NB4 (cell line): ENCODE data around the gene VEGFB.

ENCODE experiments used
- MAX ChIP-seq: IDR thresholded peaks from 2 replicates; pipeline ENCODE4 v1.6.1; 2011; ENCODE audit warnings: low read depth, low read length
- MYC ChIP-seq: IDR thresholded peaks from 2 replicates; pipeline ENCODE4 v1.6.1; 2011; ENCODE audit warnings: low read depth, low read length
- POLR2A ChIP-seq: IDR thresholded peaks from 2 replicates; pipeline ENCODE4 v1.6.1; 2011; ENCODE audit warnings: mild to moderate bottlenecking; ENCODE audit not compliant: insufficient read length; ENCODE audit errors: extremely low read depth
- TF ChIP-seq, protein P1 (sequence below): IDR thresholded peaks from one replicate; pipeline ENCODE4 v1.5.1; 2012; ENCODE audit warnings: low read depth, low read length

DNA sequence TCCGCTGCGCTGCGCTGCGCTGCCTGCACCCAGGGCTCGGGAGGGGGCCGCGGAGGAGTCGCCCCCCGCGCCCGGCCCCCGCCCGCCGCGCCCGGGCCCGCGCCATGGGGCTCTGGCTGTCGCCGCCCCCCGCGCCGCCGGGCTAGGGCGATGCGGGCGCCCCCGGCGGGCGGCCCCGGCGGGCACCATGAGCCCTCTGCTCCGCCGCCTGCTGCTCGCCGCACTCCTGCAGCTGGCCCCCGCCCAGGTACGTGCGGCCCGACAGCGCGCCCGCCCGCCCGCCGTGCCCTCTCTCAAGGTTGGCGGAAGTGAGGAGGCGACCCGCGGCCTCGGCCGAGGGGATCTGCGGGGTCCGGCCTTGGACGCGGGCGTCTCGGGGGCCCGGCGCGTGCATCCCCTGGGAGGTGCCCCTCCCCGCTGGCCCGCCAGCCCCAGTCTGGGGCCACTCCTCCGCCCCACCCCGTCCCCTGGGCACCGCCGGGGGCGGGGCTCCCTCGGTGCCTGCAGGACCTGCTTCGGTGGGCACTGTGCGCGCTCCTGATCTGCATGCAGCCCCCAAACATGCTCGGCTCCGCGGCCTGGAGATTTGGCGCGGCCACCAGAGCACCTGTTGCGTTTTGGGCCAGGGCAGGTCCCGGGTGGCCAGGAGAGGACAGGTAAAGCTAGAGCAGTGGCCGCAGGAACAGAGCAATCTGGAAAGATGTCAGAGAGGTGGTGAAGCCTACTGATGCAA lies 429 bp downstream of the VEGFB start:
- TF ChIP-seq, protein P1, sequence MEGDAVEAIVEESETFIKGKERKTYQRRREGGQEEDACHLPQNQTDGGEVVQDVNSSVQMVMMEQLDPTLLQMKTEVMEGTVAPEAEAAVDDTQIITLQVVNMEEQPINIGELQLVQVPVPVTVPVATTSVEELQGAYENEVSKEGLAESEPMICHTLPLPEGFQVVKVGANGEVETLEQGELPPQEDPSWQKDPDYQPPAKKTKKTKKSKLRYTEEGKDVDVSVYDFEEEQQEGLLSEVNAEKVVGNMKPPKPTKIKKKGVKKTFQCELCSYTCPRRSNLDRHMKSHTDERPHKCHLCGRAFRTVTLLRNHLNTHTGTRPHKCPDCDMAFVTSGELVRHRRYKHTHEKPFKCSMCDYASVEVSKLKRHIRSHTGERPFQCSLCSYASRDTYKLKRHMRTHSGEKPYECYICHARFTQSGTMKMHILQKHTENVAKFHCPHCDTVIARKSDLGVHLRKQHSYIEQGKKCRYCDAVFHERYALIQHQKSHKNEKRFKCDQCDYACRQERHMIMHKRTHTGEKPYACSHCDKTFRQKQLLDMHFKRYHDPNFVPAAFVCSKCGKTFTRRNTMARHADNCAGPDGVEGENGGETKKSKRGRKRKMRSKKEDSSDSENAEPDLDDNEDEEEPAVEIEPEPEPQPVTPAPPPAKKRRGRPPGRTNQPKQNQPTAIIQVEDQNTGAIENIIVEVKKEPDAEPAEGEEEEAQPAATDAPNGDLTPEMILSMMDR, result no peak
- TF ChIP-seq POLR2A (no peak), MAX (no peak), MYC (no peak)
